ENCODE data around the gene CDC73. TPM values are rescaled to one million over a fixed set of nuclear protein-coding genes. Genes with fewer than 3 reads are reported as not detected.
"Not testable (repeated sequence)": the region's sequence is repeated elsewhere in the genome, so short reads cannot be mapped to it uniquely, and the experiment has no call there.

The CDC73 gene
- total RNA-seq, 4 donors from 2014 or later, result 42.7 to 73.3 (median 53.7) TPM

GRCh38 chr1:193222056-193222615 is 100.3 kb downstream of the CDC73 start:
- Histone ChIP-seq H3K4me1 (peaks cover 3 to 19% (median 3%) of the 10 kb centered on the region in 3 donors), H3K4me3 (no peak overlapping the region), H3K36me3 (peaks cover 0 to 19% of the 10 kb centered on the region in 2 donors), H3K27ac (peak overlapping the region in 1 of 4 donors; percentile 37), H3K9me3 (no peaks in the 10 kb centered on the region), H3K27me3 (no peaks in the 10 kb centered on the region)
- no peak for ATAC-seq
- TF ChIP-seq POLR2A (IDR thresholded peaks at IDR 0.05) (no peak), POLR2AphosphoS5 (IDR thresholded peaks at IDR 0.05) (no peak)
- 39 to 49% methylated on average over 4 to 8 of the region's 8 CpGs for WGBS, 2 donors (ENCODE audit: low coverage in 1 of 2)

GRCh38 chr1:193229136-193229535 is 107.3 kb downstream of the CDC73 start:
- no peak overlapping the region for H3K27ac ChIP-seq
- WGBS, 2 donors (ENCODE audit: low coverage in 1 of 2), result 58 to 86% methylated on average over 2 to 3 of the region's 3 CpGs
- H3K27me3 ChIP-seq, result no peaks in the 10 kb centered on the region
- H3K9me3 ChIP-seq, result no peaks in the 10 kb centered on the region
- peaks cover 0 to 13% of the 10 kb centered on the region in 2 donors for H3K36me3 ChIP-seq
- TF ChIP-seq POLR2AphosphoS5 (IDR thresholded peaks at IDR 0.05) (no peak), EP300 (IDR thresholded peaks at IDR 0.05) (no peak), POLR2A (IDR thresholded peaks at IDR 0.05) (no peak), CTCF (IDR thresholded peaks at IDR 0.05) (no peak)
- H3K4me1 ChIP-seq, result no peaks in the 10 kb centered on the region
- H3K4me3 ChIP-seq, result no peak overlapping the region
- ATAC-seq, result no peak

- not testable (repeated sequence) for H3K4me3 ChIP-seq, ATAC-seq
Observed at GRCh38 chr1:193231146-193231545, 109.3 kb downstream of the CDC73 start.

GRCh38 chr1:193234530-193234929 is 112.7 kb downstream of the CDC73 start:
- H3K4me1 ChIP-seq, result no peaks in the 10 kb centered on the region
- H3K27ac ChIP-seq, result no peak overlapping the region
- ATAC-seq, result no peak
- peaks cover 0 to 34% of the 10 kb centered on the region in 2 donors for H3K36me3 ChIP-seq
- TF ChIP-seq EP300 (IDR thresholded peaks at IDR 0.05) (no peak), POLR2AphosphoS5 (IDR thresholded peaks at IDR 0.05) (no peak), POLR2A (IDR thresholded peaks at IDR 0.05) (no peak)
- H3K27me3 ChIP-seq, result no peaks in the 10 kb centered on the region
- H3K9me3 ChIP-seq, result no peaks in the 10 kb centered on the region
- H3K4me3 ChIP-seq, result no peak overlapping the region
- WGBS, 2 donors (ENCODE audit: low coverage in 1 of 2), result 46 to 57% methylated on average over 1 of the region's 1 CpG

More at GRCh38 chr1:193231146-193231545, 109.3 kb downstream of the CDC73 start:
- not testable (repeated sequence) for H3K9me3 ChIP-seq, H3K4me1 ChIP-seq, H3K27ac ChIP-seq, H3K27me3 ChIP-seq
- peaks cover 0 to 15% of the 10 kb centered on the region in 2 donors for H3K36me3 ChIP-seq

- H3K4me1 ChIP-seq, result no peaks in the 10 kb centered on the region
- peaks cover 0 to 42% of the 10 kb centered on the region in 2 donors for H3K36me3 ChIP-seq
- no peaks in the 10 kb centered on the region for H3K9me3 ChIP-seq
- no peak for ATAC-seq
- no peak overlapping the region for H3K27ac ChIP-seq
- WGBS, 2 donors (ENCODE audit: low coverage in 1 of 2), result 88 to 90% methylated on average over 11 to 14 of the region's 15 CpGs
- H3K4me3 ChIP-seq, result no peak overlapping the region
- no peaks in the 10 kb centered on the region for H3K27me3 ChIP-seq
- TF ChIP-seq POLR2A (IDR thresholded peaks at IDR 0.05) (no peak), CTCF (IDR thresholded peaks at IDR 0.05) (no peak), POLR2AphosphoS5 (IDR thresholded peaks at IDR 0.05) (no peak), EP300 (IDR thresholded peaks at IDR 0.05) (no peak)
Observed at GRCh38 chr1:193237381-193237978, 115.6 kb downstream of the CDC73 start.

- 100% methylated on average over 1 of the region's 1 CpG; no CpG with 5 or more reads in 1 of the 2 donors for WGBS, 2 donors (ENCODE audit: low coverage in 1 of 2)
- Histone ChIP-seq H3K4me3 (no peak overlapping the region), H3K9me3 (no peaks in the 10 kb centered on the region), H3K36me3 (peaks cover 0 to 29% of the 10 kb centered on the region in 2 donors), H3K4me1 (no peaks in the 10 kb centered on the region), H3K27ac (no peak overlapping the region), H3K27me3 (no peaks in the 10 kb centered on the region)
- ATAC-seq, result no peak
- no peak for TF ChIP-seq EP300 (IDR thresholded peaks at IDR 0.05)
- TF ChIP-seq POLR2AphosphoS5 (IDR thresholded peaks at IDR 0.05), result no peak
- no peak for TF ChIP-seq POLR2A (IDR thresholded peaks at IDR 0.05)
- TF ChIP-seq CTCF (IDR thresholded peaks at IDR 0.05), result no peak
Observed at GRCh38 chr1:193240609-193241008, 118.8 kb downstream of the CDC73 start.
